DND-41 (cell line): Measurements from ENCODE around the gene CCDC59.

Source experiments
- ATAC-seq: fragments of 200-7000 bp; cut with Tn5 transposase; 3 replicates; pipeline ENCODE4 v1.9.1; 2021; ENCODE audit warnings: low read depth; ENCODE audit not compliant: insufficient read depth
- DNase-seq: peaks from one replicate; pipeline ENCODE4 v3.0.0-alpha.2; 2020
- H2AFZ ChIP-seq: 2 replicates; pipeline ENCODE4 v1.6.0; 2012; ENCODE audit warnings: low read depth, low read length
- H3K27ac ChIP-seq: 2 replicates; pipeline ENCODE4 v1.5.1; 2012; ENCODE audit warnings: low read length, inconsistent platforms
- H3K27me3 ChIP-seq: fragments of 200-600 bp; sonication (generic); 2 replicates; pipeline ENCODE4 v1.6.0; 2012; ENCODE audit warnings: low read length, mild to moderate bottlenecking, inconsistent platforms; ENCODE audit not compliant: insufficient read depth, poor library complexity
- H3K36me3 ChIP-seq: 2 replicates; pipeline ENCODE4 v1.5.1; 2012; ENCODE audit warnings: low read length, inconsistent platforms; ENCODE audit not compliant: insufficient read depth
- H3K4me1 ChIP-seq: 2 replicates; pipeline ENCODE4 v1.5.1; 2012; ENCODE audit warnings: mild to moderate bottlenecking, low read length; ENCODE audit not compliant: insufficient read depth
- H3K4me2 ChIP-seq: 2 replicates; pipeline ENCODE4 v1.6.0; 2012; ENCODE audit warnings: mild to moderate bottlenecking, moderate library complexity, low read length, inconsistent platforms; ENCODE audit not compliant: insufficient read depth
- H3K4me3 ChIP-seq, 2 experiments: fragments of 200-600 bp in 1 of 2; shearing (Covaris generic) in 1 of 2; 2 replicates each; pipeline ENCODE4 v1.5.1; 2012 to 2016; ENCODE audit warnings: inconsistent platforms in 2 of 2, low read length in 2 of 2, mild to moderate bottlenecking in 2 of 2, low read depth in 1 of 2, moderate library complexity in 1 of 2
- H3K79me2 ChIP-seq: 2 replicates; pipeline ENCODE4 v1.6.0; 2012; ENCODE audit warnings: low read length, inconsistent platforms; ENCODE audit not compliant: insufficient read depth
- H3K9ac ChIP-seq: 2 replicates; pipeline ENCODE4 v1.6.0; 2012; ENCODE audit warnings: low read depth, mild to moderate bottlenecking, inconsistent platforms, low read length, moderate library complexity
- H3K9me3 ChIP-seq: 2 replicates; pipeline ENCODE4 v1.5.1; 2012; ENCODE audit warnings: low read length, moderate library complexity, mild to moderate bottlenecking, inconsistent platforms; ENCODE audit not compliant: insufficient read depth, severe bottlenecking
- H4K20me1 ChIP-seq: 2 replicates; pipeline ENCODE4 v1.6.0; 2012; ENCODE audit warnings: low read length; ENCODE audit not compliant: insufficient read depth
- EZH2 ChIP-seq: IDR thresholded peaks from 3 replicates; pipeline ENCODE4 v1.6.1; 2012; ENCODE audit warnings: borderline replicate concordance, low read depth, mild to moderate bottlenecking, moderate library complexity, low read length, inconsistent platforms; ENCODE audit not compliant: severe bottlenecking
- TF ChIP-seq, protein P1 (sequence below): IDR thresholded peaks from 2 replicates; pipeline ENCODE4 v1.5.1; 2012; ENCODE audit warnings: borderline replicate concordance, low read length, moderate library complexity, mild to moderate bottlenecking; ENCODE audit not compliant: poor library complexity, severe bottlenecking; ENCODE audit errors: extremely low read depth

The CCDC59 gene

GRCh38 chr12:82329508-82329907 is 28.7 kb downstream of the CCDC59 start:
- TF ChIP-seq EZH2, result no peak
- TF ChIP-seq, protein P1, sequence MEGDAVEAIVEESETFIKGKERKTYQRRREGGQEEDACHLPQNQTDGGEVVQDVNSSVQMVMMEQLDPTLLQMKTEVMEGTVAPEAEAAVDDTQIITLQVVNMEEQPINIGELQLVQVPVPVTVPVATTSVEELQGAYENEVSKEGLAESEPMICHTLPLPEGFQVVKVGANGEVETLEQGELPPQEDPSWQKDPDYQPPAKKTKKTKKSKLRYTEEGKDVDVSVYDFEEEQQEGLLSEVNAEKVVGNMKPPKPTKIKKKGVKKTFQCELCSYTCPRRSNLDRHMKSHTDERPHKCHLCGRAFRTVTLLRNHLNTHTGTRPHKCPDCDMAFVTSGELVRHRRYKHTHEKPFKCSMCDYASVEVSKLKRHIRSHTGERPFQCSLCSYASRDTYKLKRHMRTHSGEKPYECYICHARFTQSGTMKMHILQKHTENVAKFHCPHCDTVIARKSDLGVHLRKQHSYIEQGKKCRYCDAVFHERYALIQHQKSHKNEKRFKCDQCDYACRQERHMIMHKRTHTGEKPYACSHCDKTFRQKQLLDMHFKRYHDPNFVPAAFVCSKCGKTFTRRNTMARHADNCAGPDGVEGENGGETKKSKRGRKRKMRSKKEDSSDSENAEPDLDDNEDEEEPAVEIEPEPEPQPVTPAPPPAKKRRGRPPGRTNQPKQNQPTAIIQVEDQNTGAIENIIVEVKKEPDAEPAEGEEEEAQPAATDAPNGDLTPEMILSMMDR, result no peak
- no peaks in the 10 kb centered on the region for H3K36me3 ChIP-seq
- no peaks in the 10 kb centered on the region for H4K20me1 ChIP-seq
- no peaks in the 10 kb centered on the region for H3K79me2 ChIP-seq
- H3K9ac ChIP-seq, result no peak overlapping the region
- DNase-seq (no peak), ATAC-seq (no peak)
- H3K4me2 ChIP-seq, result no peak overlapping the region
- H3K4me1 ChIP-seq, result no peaks in the 10 kb centered on the region
- H3K9me3 ChIP-seq, result no peaks in the 10 kb centered on the region
- no peak overlapping the region for H2AFZ ChIP-seq
- no peak overlapping the region for H3K4me3 ChIP-seq
- no peak overlapping the region for H3K27ac ChIP-seq
- H3K27me3 ChIP-seq, result no peaks in the 10 kb centered on the region

DNA sequence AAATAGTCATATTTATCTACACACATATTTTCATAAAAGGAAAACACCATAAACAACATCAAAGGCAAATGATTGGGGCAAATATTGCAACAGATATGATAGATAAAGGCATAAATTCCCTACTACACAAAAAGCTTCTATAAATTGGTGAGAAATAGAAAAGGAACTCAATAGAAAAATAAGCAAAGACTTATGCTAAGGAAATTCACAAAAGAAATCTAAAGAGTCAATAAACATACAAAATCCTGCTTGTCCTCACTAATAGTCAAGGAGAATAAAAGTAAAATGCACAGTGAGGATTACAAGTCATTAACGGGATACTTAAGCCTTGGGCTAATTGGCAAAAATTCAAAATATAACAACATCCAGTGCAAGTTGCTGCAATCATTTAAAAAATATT is 30.3 kb downstream of the CCDC59 start:
- Histone ChIP-seq H4K20me1 (no peaks in the 10 kb centered on the region), H3K79me2 (no peaks in the 10 kb centered on the region), H2AFZ (no peak overlapping the region), H3K4me1 (no peaks in the 10 kb centered on the region), H3K4me2 (no peak overlapping the region), H3K9me3 (no peaks in the 10 kb centered on the region), H3K36me3 (no peaks in the 10 kb centered on the region), H3K27ac (no peak overlapping the region), H3K27me3 (no peaks in the 10 kb centered on the region), H3K4me3 (no peak overlapping the region), H3K9ac (no peak overlapping the region)
- no peak for DNase-seq
- no peak for TF ChIP-seq EZH2
- TF ChIP-seq, protein P1, result no peak
- no peak for ATAC-seq

DNA sequence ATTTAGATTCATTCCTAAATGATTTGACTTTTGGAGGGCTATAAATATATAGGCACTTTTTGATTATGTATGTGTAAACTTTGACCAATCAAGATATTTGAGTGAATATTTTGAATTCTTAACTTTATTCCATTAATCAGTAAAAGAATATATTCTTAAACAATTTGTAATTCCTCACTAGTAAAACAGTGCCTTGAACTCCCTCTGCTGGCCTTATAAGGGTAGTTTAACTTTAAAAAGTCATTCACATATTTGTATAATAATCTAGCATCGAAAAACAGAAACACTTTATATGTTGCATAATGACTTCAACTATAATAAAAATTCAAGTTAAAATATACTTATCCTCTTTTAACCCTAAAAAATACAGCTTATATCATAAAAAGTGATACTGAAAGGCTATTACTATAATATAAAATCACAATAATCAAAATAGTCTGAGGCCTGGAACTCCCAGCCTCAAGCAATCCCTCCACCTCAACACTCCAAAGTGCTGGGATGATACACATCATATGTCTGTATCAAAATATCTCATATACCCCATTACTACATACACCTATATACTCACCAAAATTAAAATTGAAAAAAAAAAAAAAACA is 31.2 kb downstream of the CCDC59 start:
- H3K9ac ChIP-seq, result no peak overlapping the region
- TF ChIP-seq, protein P1, result peak; percentile 57
- TF ChIP-seq EZH2, result no peak
- H3K4me1 ChIP-seq, result no peaks in the 10 kb centered on the region
- H3K27ac ChIP-seq, result no peak overlapping the region
- H3K36me3 ChIP-seq, result no peaks in the 10 kb centered on the region
- H3K27me3 ChIP-seq, result no peaks in the 10 kb centered on the region
- no peaks in the 10 kb centered on the region for H3K9me3 ChIP-seq
- H3K4me3 ChIP-seq, result no peak overlapping the region
- ATAC-seq, result no peak
- H3K79me2 ChIP-seq, result no peaks in the 10 kb centered on the region
- no peak overlapping the region for H3K4me2 ChIP-seq
- no peaks in the 10 kb centered on the region for H4K20me1 ChIP-seq
- no peak for DNase-seq
- no peak overlapping the region for H2AFZ ChIP-seq
